ENCODE measurements around the gene PSENEN.

- TF ChIP-seq CTCF (conservative IDR thresholded peaks at IDR 0.05) = no peak
- no peak for TF ChIP-seq EZH2 (IDR thresholded peaks at IDR 0.05; ENCODE audit: low read depth)
Measured at GRCh38 chr19:35780717-35781116, 35.3 kb downstream of the PSENEN start.

All from PC-9 (cell line).